Measurements from ENCODE around the gene OSBPL7. TPM values are rescaled to one million over a fixed set of nuclear protein-coding genes. Genes with fewer than 3 reads are reported as not detected.

OSBPL7 gene
- total and polyA plus RNA-seq, 4 donors = 0.51 to 2.4 (median 1.4) TPM

GRCh38 chr17:47813077-47813476 is 8.5 kb downstream of the OSBPL7 start (continued):
- TF ChIP-seq CTCF (IDR thresholded peaks at IDR 0.05; ENCODE audit: low read depth, low read length, missing input control) (no peak), HNF4A (conservative IDR thresholded peaks at IDR 0.05) (no peak), FOXA2 (IDR thresholded peaks at IDR 0.05) (no peak)

GRCh38 chr17:47812146-47812920 is 9.3 kb downstream of the OSBPL7 start:
- peaks cover 0 to 15% (median 2%) of the 10 kb centered on the region in 4 donors for H3K36me3 ChIP-seq (ENCODE audit: control insufficient read depth in 4 of 4, insufficient read depth in 3 of 4, low read depth in 1 of 4, low read length in 3 of 4)
- no peaks in the 10 kb centered on the region for H3K4me1 ChIP-seq (ENCODE audit: control insufficient read depth in 4 of 4, insufficient read depth in 4 of 4, low read length in 3 of 4)
- H3K9me3 ChIP-seq (ENCODE audit: control insufficient read depth in 4 of 4, low read length in 3 of 4) = no peaks in the 10 kb centered on the region
- H3K27ac ChIP-seq (ENCODE audit: low read depth in 1 of 2, low read length in 2 of 2) = no peak overlapping the region
- TF ChIP-seq HNF4G (IDR thresholded peaks at IDR 0.05) = no peak
- TF ChIP-seq NR2F2 (IDR thresholded peaks at IDR 0.05) = no peak
- TF ChIP-seq JUND (IDR thresholded peaks at IDR 0.05) = no peak
- no peak for TF ChIP-seq EGR1 (IDR thresholded peaks at IDR 0.05; ENCODE audit: low read depth in 2 of 2)
- TF ChIP-seq REST (IDR thresholded peaks at IDR 0.05) = no peak
- TF ChIP-seq RAD21 (IDR thresholded peaks at IDR 0.05) = no peak
- no peak for TF ChIP-seq TAF1 (conservative IDR thresholded peaks at IDR 0.05)
- no peak for TF ChIP-seq MAX (IDR thresholded peaks at IDR 0.05)
- no peak for DNase-seq (ENCODE audit: low spot score)
- WGBS = 84% methylated on average over 18 of the region's 18 CpGs
- no peaks in the 10 kb centered on the region for H3K27me3 ChIP-seq (ENCODE audit: control insufficient read depth in 4 of 4, insufficient read depth in 4 of 4, low read length in 3 of 4)
- H3K4me3 ChIP-seq (ENCODE audit: low read depth in 1 of 3, low read length in 3 of 3) = no peak overlapping the region
- H3K9ac ChIP-seq (ENCODE audit: low read depth in 1 of 2, low read length in 2 of 2) = no peak overlapping the region

- 72% methylated on average over 7 of the region's 7 CpGs for WGBS
- Histone ChIP-seq H3K9me3 (ENCODE audit: control insufficient read depth in 4 of 4, low read length in 3 of 4) (no peaks in the 10 kb centered on the region), H3K9ac (ENCODE audit: low read depth in 1 of 2, low read length in 2 of 2) (no peak overlapping the region), H3K27ac (ENCODE audit: low read depth in 1 of 2, low read length in 2 of 2) (no peak overlapping the region), H3K36me3 (ENCODE audit: control insufficient read depth in 4 of 4, insufficient read depth in 3 of 4, low read depth in 1 of 4, low read length in 3 of 4) (peaks cover 0 to 10% (median 3%) of the 10 kb centered on the region in 4 donors), H3K4me1 (ENCODE audit: control insufficient read depth in 4 of 4, insufficient read depth in 4 of 4, low read length in 3 of 4) (no peaks in the 10 kb centered on the region), H3K4me3 (ENCODE audit: low read depth in 1 of 3, low read length in 3 of 3) (no peak overlapping the region), H3K27me3 (ENCODE audit: control insufficient read depth in 4 of 4, insufficient read depth in 4 of 4, low read length in 3 of 4) (no peaks in the 10 kb centered on the region)
- no peak for DNase-seq (ENCODE audit: low spot score)
- TF ChIP-seq ZBTB33 (IDR thresholded peaks at IDR 0.05) (no peak), HNF4G (IDR thresholded peaks at IDR 0.05) (no peak), ATF3 (IDR thresholded peaks at IDR 0.05) (no peak), EGR1 (IDR thresholded peaks at IDR 0.05; ENCODE audit: low read depth in 2 of 2) (no peak), JUND (IDR thresholded peaks at IDR 0.05) (no peak), TAF1 (conservative IDR thresholded peaks at IDR 0.05) (no peak), FOXA2 (IDR thresholded peaks at IDR 0.05) (no peak), FOXA1 (IDR thresholded peaks at IDR 0.05) (no peak), MAX (IDR thresholded peaks at IDR 0.05) (no peak), REST (IDR thresholded peaks at IDR 0.05) (no peak), RAD21 (IDR thresholded peaks at IDR 0.05) (no peak), NR2F2 (IDR thresholded peaks at IDR 0.05) (no peak)
These were observed 9.9 kb downstream of the OSBPL7 start for GRCh38 chr17:47811709-47812108.

Data from liver (tissue), 9 donors.